ENCODE measurements around the gene HES4. TPM values are rescaled to one million over a fixed set of nuclear protein-coding genes. Genes with fewer than 3 reads are reported as not detected.
"Not testable (repeated sequence)": the region's sequence is repeated elsewhere in the genome, so short reads cannot be mapped to it uniquely, and the experiment has no call there.

HES4 gene
- polyA plus RNA-seq, 1 of the 3 experiments (the other 2 are of a cell fraction): 4.7 TPM

DNA sequence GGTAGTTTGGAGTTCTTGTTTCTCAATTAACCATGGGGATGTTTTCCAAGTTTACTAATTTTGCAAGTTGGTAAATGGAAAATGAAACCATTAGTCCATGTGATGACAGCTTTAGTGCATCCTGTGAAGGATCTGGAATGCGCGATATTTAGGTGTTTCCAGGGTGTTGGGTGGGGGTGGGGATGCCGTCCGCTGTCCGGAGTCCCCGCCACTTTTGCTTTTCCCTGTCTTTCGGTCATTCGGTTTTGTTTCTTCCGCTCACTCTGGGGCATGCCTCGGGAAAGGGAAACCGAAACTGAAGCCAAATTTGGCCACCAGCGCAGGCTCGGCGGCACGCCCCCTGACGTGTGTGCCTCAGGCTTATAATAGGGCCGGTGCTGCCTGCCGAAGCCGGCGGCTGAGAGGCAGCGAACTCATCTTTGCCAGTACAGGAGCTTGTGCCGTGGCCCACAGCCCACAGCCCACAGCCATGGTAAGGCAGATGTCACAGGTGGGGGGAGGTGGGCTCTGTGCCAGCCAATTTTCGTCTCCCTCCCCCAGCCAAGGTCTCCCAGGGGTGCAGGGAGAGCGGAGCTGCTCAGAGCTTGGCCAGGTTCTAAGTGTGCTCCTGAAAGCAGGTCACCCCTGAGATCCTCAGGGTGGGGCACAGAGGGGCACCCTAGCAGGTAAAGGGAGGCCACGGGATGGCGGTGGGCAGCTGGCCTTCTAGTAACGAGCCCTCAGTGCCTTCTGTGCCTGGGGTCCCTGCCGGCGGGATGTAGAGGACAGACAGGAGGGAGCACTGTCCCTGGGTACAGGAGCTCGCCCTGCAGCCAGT lies 13.4 kb upstream of the HES4 start, which contains the start of gene ISG15:
Gene ISG15 (plus strand): TSS at position 393 of the 817 bp plus-strand sequence. CDS start 77 bp downstream, at position 470.
- Histone ChIP-seq H3K36me3 (replicated peaks in 1 of 2; ENCODE audit: control insufficient read depth in 1 of 2, insufficient read depth in 2 of 2, low read length in 1 of 2) (no peaks in the 10 kb centered on the region), H3K27ac (ENCODE audit: low read depth in 2 of 2, low read length in 1 of 2) (peak within 1 kb of the TSS in 1 of 2 experiments; percentile 70; a peak in 2 of 4 replicates), H4K20me1 (ENCODE audit: insufficient read depth) (no peaks in the 10 kb centered on the region), H2AFZ (ENCODE audit: low read depth) (peak within 1 kb of the TSS; percentile 89), H3K4me1 (ENCODE audit: control insufficient read depth in 1 of 2, insufficient read depth in 2 of 2, low read depth in 1 of 2, low read length in 1 of 2) (peaks cover 0 to 7% of the 10 kb centered on the region in 2 experiments; a peak in 1 of 4 replicates), H3K9ac (peak within 1 kb of the TSS; percentile 49; the same call in 1 of the 2 replicates), H3K27me3 (ENCODE audit: insufficient read depth) (no peaks in the 10 kb centered on the region), H3K9me3 (no peaks in the 10 kb centered on the region), H3F3A (replicated peaks; ENCODE audit: insufficient read depth) (no peaks in the 10 kb centered on the region), H3K9me2 (no peaks in the 10 kb centered on the region), H3K4me3 (ENCODE audit: low read depth in 2 of 2, low read length in 1 of 2) (peak within 1 kb of the TSS; percentile 45 to 52; a peak in 3 of 4 replicates), H3K4me2 (peak within 1 kb of the TSS; percentile 70), H3K79me2 (ENCODE audit: insufficient read depth) (no peaks in the 10 kb centered on the region)
- WGBS (ENCODE audit: low lambda C conversion rate): 22% methylated on average over 15 of the region's 30 CpGs
- 0 out of 2 replicates have a peak, but pooled peaks have one; percentile 35 for TF ChIP-seq POLR2AphosphoS5 (IDR thresholded peaks at IDR 0.05; ENCODE audit: low read depth, low read length)
- peak; percentile 21; the same call in 1 of the 2 replicates for TF ChIP-seq NRF1 (IDR thresholded peaks at IDR 0.05; ENCODE audit: low read depth, low read length)
- no peak for TF ChIP-seq TEAD4 (IDR thresholded peaks at IDR 0.05; ENCODE audit: borderline replicate concordance, insufficient read depth)
- ChIA-PET POLR2A (interaction anchor here (1.0 kb wide), 1 partner anchor 9 kb away, joined by 3 read pairs; no protein-coding TSS in a partner anchor), CTCF (interaction anchor here (0.7 to 6.1 kb wide), 11 partner anchors 8 to 59 kb away, joined by 3 to 38 read pairs (median 4); no protein-coding TSS in a partner anchor)
- DNase-seq: no peak

DNA sequence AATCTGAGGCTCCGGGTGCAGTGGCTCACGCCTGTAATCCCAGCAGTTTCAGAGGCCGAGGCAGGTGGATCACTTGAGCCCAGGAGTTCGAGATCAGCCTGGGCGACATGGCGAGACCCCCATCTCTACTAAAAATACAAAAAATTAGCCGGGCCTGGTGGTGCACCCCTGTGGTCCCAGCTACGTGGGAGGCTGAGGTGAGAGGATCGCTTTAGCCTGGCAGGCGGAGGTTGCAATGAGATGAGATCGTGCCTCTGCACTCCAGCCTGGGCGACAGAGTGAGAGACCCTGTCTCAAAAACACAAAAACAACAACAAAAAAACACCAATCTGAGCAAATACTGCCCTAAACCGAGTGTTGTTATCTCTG lies 12.8 kb upstream of the HES4 start:
- Histone ChIP-seq H3K27ac (ENCODE audit: low read depth in 2 of 2, low read length in 1 of 2) (peak overlapping the region in 1 of 2 experiments; percentile 70; a peak in 2 of 4 replicates), H3K9ac (peak overlapping the region; percentile 49; the same call in 1 of the 2 replicates), H3K4me2 (peak overlapping the region; percentile 70), H2AFZ (ENCODE audit: low read depth) (peak overlapping the region; percentile 89), H3K4me3 (ENCODE audit: low read depth in 2 of 2, low read length in 1 of 2) (peak overlapping the region; percentile 45 to 52; a peak in 2 of 4 replicates)
- WGBS (ENCODE audit: low lambda C conversion rate): 87% methylated on average over 12 of the region's 13 CpGs
- H3K79me2 ChIP-seq (ENCODE audit: insufficient read depth); H3K4me1 ChIP-seq (ENCODE audit: control insufficient read depth in 1 of 2, insufficient read depth in 2 of 2, low read depth in 1 of 2, low read length in 1 of 2); H4K20me1 ChIP-seq (ENCODE audit: insufficient read depth); H3K9me2 ChIP-seq; H3F3A ChIP-seq (replicated peaks; ENCODE audit: insufficient read depth); H3K27me3 ChIP-seq (ENCODE audit: insufficient read depth); H3K9me3 ChIP-seq; DNase-seq; POLR2A ChIA-PET; H3K36me3 ChIP-seq (replicated peaks in 1 of 2; ENCODE audit: control insufficient read depth in 1 of 2, insufficient read depth in 2 of 2, low read length in 1 of 2): not testable (repeated sequence)
- CTCF ChIA-PET: interaction anchor here (0.7 to 6.1 kb wide), 5 partner anchors 11 to 47 kb away, joined by 3 to 38 read pairs (median 4); no protein-coding TSS in a partner anchor

DNA sequence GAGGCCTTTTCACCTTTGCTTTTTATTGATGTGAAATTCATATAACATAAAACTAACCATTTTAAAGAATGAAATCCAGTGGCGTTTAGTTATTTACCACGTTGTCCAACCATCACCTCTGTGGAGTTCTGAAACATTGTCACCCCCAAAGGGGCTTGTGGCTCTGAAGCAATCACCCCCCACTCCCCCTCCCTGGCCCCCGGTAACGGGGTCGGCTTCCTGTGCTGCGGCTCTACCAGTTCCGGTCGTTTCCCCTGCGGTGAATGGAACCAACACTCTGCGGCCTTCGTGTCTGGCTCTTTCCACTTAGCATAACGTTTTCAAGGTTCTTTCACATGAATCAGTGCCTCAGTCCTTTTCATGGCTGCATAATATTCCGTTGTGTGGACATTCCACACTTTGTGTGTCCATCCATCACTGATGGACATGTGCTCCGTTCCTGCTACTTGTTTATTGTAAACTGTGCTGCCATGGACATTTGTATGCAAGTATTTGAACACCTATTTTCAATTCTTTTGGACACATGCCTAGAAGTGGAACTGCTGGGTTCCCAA lies 11.6 kb upstream of the HES4 start:
- Histone ChIP-seq H3K9me3 (no peaks in the 10 kb centered on the region), H3K4me2 (no peak overlapping the region), H3K79me2 (ENCODE audit: insufficient read depth) (no peaks in the 10 kb centered on the region), H3K4me3 (ENCODE audit: low read depth in 2 of 2, low read length in 1 of 2) (no peak overlapping the region), H3K4me1 (ENCODE audit: control insufficient read depth in 1 of 2, insufficient read depth in 2 of 2, low read depth in 1 of 2, low read length in 1 of 2) (peaks cover 0 to 12% of the 10 kb centered on the region in 2 experiments; a peak in 1 of 4 replicates), H4K20me1 (ENCODE audit: insufficient read depth) (no peaks in the 10 kb centered on the region), H3K27ac (ENCODE audit: low read depth in 2 of 2, low read length in 1 of 2) (no peak overlapping the region), H3F3A (replicated peaks; ENCODE audit: insufficient read depth) (no peaks in the 10 kb centered on the region), H3K36me3 (replicated peaks in 1 of 2; ENCODE audit: control insufficient read depth in 1 of 2, insufficient read depth in 2 of 2, low read length in 1 of 2) (no peaks in the 10 kb centered on the region), H3K9me2 (no peaks in the 10 kb centered on the region), H3K27me3 (ENCODE audit: insufficient read depth) (no peaks in the 10 kb centered on the region), H3K9ac (no peak overlapping the region), H2AFZ (ENCODE audit: low read depth) (no peak overlapping the region)
- DNase-seq: no peak
- TF ChIP-seq, protein P1, sequence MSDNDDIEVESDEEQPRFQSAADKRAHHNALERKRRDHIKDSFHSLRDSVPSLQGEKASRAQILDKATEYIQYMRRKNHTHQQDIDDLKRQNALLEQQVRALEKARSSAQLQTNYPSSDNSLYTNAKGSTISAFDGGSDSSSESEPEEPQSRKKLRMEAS (IDR thresholded peaks at IDR 0.05; ENCODE audit: low read depth): no peak
- no peak for TF ChIP-seq NRF1 (IDR thresholded peaks at IDR 0.05; ENCODE audit: low read depth, low read length)
- TF ChIP-seq SMC3 (IDR thresholded peaks at IDR 0.05; ENCODE audit: low read depth, low read length): no peak
- TF ChIP-seq YY1 (IDR thresholded peaks at IDR 0.05; ENCODE audit: low read depth): no peak
- TF ChIP-seq, protein P2, sequence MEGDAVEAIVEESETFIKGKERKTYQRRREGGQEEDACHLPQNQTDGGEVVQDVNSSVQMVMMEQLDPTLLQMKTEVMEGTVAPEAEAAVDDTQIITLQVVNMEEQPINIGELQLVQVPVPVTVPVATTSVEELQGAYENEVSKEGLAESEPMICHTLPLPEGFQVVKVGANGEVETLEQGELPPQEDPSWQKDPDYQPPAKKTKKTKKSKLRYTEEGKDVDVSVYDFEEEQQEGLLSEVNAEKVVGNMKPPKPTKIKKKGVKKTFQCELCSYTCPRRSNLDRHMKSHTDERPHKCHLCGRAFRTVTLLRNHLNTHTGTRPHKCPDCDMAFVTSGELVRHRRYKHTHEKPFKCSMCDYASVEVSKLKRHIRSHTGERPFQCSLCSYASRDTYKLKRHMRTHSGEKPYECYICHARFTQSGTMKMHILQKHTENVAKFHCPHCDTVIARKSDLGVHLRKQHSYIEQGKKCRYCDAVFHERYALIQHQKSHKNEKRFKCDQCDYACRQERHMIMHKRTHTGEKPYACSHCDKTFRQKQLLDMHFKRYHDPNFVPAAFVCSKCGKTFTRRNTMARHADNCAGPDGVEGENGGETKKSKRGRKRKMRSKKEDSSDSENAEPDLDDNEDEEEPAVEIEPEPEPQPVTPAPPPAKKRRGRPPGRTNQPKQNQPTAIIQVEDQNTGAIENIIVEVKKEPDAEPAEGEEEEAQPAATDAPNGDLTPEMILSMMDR (IDR thresholded peaks at IDR 0.05): no peak
- TF ChIP-seq GABPA (IDR thresholded peaks at IDR 0.05; ENCODE audit: low read depth): no peak
- TF ChIP-seq CHD2 (IDR thresholded peaks at IDR 0.05; ENCODE audit: low read length, partially characterized antibody): no peak
- TF ChIP-seq, protein P3, sequence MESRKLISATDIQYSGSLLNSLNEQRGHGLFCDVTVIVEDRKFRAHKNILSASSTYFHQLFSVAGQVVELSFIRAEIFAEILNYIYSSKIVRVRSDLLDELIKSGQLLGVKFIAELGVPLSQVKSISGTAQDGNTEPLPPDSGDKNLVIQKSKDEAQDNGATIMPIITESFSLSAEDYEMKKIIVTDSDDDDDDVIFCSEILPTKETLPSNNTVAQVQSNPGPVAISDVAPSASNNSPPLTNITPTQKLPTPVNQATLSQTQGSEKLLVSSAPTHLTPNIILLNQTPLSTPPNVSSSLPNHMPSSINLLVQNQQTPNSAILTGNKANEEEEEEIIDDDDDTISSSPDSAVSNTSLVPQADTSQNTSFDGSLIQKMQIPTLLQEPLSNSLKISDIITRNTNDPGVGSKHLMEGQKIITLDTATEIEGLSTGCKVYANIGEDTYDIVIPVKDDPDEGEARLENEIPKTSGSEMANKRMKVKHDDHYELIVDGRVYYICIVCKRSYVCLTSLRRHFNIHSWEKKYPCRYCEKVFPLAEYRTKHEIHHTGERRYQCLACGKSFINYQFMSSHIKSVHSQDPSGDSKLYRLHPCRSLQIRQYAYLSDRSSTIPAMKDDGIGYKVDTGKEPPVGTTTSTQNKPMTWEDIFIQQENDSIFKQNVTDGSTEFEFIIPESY (IDR thresholded peaks at IDR 0.05; ENCODE audit: borderline replicate concordance, low read depth): no peak
- TF ChIP-seq, protein P4, sequence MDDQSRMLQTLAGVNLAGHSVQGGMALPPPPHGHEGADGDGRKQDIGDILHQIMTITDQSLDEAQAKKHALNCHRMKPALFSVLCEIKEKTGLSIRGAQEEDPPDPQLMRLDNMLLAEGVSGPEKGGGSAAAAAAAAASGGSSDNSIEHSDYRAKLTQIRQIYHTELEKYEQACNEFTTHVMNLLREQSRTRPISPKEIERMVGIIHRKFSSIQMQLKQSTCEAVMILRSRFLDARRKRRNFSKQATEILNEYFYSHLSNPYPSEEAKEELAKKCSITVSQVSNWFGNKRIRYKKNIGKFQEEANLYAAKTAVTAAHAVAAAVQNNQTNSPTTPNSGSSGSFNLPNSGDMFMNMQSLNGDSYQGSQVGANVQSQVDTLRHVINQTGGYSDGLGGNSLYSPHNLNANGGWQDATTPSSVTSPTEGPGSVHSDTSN (IDR thresholded peaks at IDR 0.05): no peak
- TF ChIP-seq RXRA (IDR thresholded peaks at IDR 0.05; ENCODE audit: borderline replicate concordance, low read depth): no peak
- ChIA-PET POLR2A (no interaction called here), CTCF (interaction anchor here (2.2 kb wide), 1 partner anchor 10 kb away, joined by 11 read pairs; no protein-coding TSS in a partner anchor)
- WGBS (ENCODE audit: low lambda C conversion rate): 79% methylated on average over 14 of the region's 14 CpGs
